Keratinocyte (primary cell): ENCODE measurements around the gene C8G. TPM values are rescaled to one million over a fixed set of nuclear protein-coding genes. Genes with fewer than 3 reads are reported as not detected.

ENCODE experiments used
- DNase-seq: peaks from one replicate; pipeline ENCODE4 v3.0.0-alpha.2; 2011; ENCODE audit warnings: low read depth, missing footprints, low spot score
- FAIRE-seq: peaks from 2 replicates; lab custom pipeline; 2011; peaks lifted over from hg19 to GRCh38; lab: Jason Lieb, UNC
- H2AFZ ChIP-seq: 2 replicates; pipeline ENCODE4 v1.6.0; 2012; ENCODE audit warnings: low read length, control low read depth, inconsistent platforms; ENCODE audit not compliant: control insufficient read depth
- H3K27ac ChIP-seq: 2 replicates; pipeline ENCODE4 v1.5.1; 2011; ENCODE audit warnings: low read length; ENCODE audit not compliant: control insufficient read depth, insufficient read depth
- H3K27me3 ChIP-seq: 3 replicates; pipeline ENCODE4 v1.6.0; 2011; ENCODE audit warnings: low read length; ENCODE audit not compliant: control insufficient read depth, insufficient read depth; ENCODE audit errors: extremely low read depth
- H3K36me3 ChIP-seq, 2 experiments: 2 replicates in 1 of 2; 3 replicates in 1 of 2; pipeline ENCODE4 v1.5.1; 2011; ENCODE audit warnings: low read length in 2 of 2, mild to moderate bottlenecking in 1 of 2; ENCODE audit not compliant: control insufficient read depth in 2 of 2, insufficient read depth in 2 of 2; ENCODE audit errors: extremely low read depth in 1 of 2
- H3K4me1 ChIP-seq: 3 replicates; pipeline ENCODE4 v1.5.1; 2011; ENCODE audit warnings: low read length; ENCODE audit not compliant: control insufficient read depth, insufficient read depth; ENCODE audit errors: extremely low read depth
- H3K4me2 ChIP-seq: 3 replicates; pipeline ENCODE4 v1.6.0; 2011; ENCODE audit warnings: low read depth, low read length; ENCODE audit not compliant: control insufficient read depth, insufficient read depth; ENCODE audit errors: extremely low read depth
- H3K4me3 ChIP-seq, 3 experiments: fragments of 200-600 bp in 1 of 3; sonication (generic) in 1 of 3; 2 replicates in 2 of 3; 3 replicates in 1 of 3; pipeline ENCODE4 v1.5.1; 2011 to 2016; ENCODE audit warnings: low read length in 3 of 3, mild to moderate bottlenecking in 3 of 3, control low read depth in 2 of 3, inconsistent platforms in 1 of 3, low read depth in 1 of 3, mixed read lengths in 1 of 3, mixed run types in 1 of 3, moderate library complexity in 1 of 3; ENCODE audit not compliant: control insufficient read depth in 2 of 3, insufficient read depth in 2 of 3; ENCODE audit errors: extremely low read depth in 1 of 3
- H3K79me2 ChIP-seq: 2 replicates; pipeline ENCODE4 v1.6.0; 2012; ENCODE audit warnings: low read length; ENCODE audit not compliant: control insufficient read depth, insufficient read depth
- H3K9ac ChIP-seq: 3 replicates; pipeline ENCODE4 v1.6.0; 2011; ENCODE audit warnings: low read length; ENCODE audit not compliant: control insufficient read depth, insufficient read depth; ENCODE audit errors: extremely low read depth
- H3K9me1 ChIP-seq: 3 replicates; pipeline ENCODE4 v1.6.0; 2011; ENCODE audit warnings: low read length; ENCODE audit not compliant: control insufficient read depth, insufficient read depth; ENCODE audit errors: extremely low read depth
- H3K9me3 ChIP-seq: 2 replicates; pipeline ENCODE4 v1.5.1; 2012; ENCODE audit warnings: low read depth, low read length; ENCODE audit not compliant: control insufficient read depth
- H4K20me1 ChIP-seq: 3 replicates; pipeline ENCODE4 v1.6.0; 2011; ENCODE audit warnings: low read length; ENCODE audit not compliant: control insufficient read depth, insufficient read depth; ENCODE audit errors: extremely low read depth
- EZH2 ChIP-seq: IDR thresholded peaks from one replicate; pipeline ENCODE4 v1.6.1; 2012; ENCODE audit warnings: inconsistent platforms, mild to moderate bottlenecking, low read length, moderate library complexity
- dilution Hi-C: fragments of 300-500 bp; cut with MboI; formaldehyde crosslinking; loops from one replicate; pipeline ENCODE4 v1.7.0; 2020; ENCODE audit warnings: low sequenced_read_pairs; ENCODE audit not compliant: extremely low pct_ligation_motif_present
- polyA minus RNA-seq, 3 experiments: library from RNA; depleted of rRNA, polyadenylated mRNA; stranded (reverse); fragments of >200 nt; gene quantifications; 1 replicate in 1 of 3; 2 replicates in 1 of 3; 3 replicates in 1 of 3; pipeline ENCODE4 v1.2.3, GENCODE V29; 2011
- polyA plus RNA-seq, 5 experiments: library from polyadenylated mRNA; depleted of rRNA in 3 of 5; stranded (reverse) in 3 of 5; stranded (forward) in 1 of 5; unstranded in 1 of 5; fragments of >200 nt; gene quantifications; 1 replicate in 1 of 5; 2 replicates in 3 of 5; 3 replicates in 1 of 5; pipeline versions ENCODE4 v1.2.1 to v1.2.3, GENCODE V29; 2011 to 2012; ENCODE audit warnings: missing spikeins in 2 of 5, low read depth in 1 of 5, low replicate concordance in 1 of 5
- TF ChIP-seq, protein P1 (sequence below), 3 experiments: IDR thresholded peaks in 1 of 3; conservative IDR thresholded peaks in 1 of 3; optimal IDR thresholded peaks in 1 of 3; 2 replicates in 2 of 3; 3 replicates in 1 of 3; pipeline versions ENCODE3 to v1.5.1; 2011; ENCODE audit warnings: low read length in 3 of 3, mild to moderate bottlenecking in 3 of 3, moderate library complexity in 2 of 3, control low read depth in 1 of 3, inconsistent platforms in 1 of 3; ENCODE audit not compliant: insufficient read depth in 2 of 3; ENCODE audit errors: extremely low read depth in 1 of 3

Gene C8G
- polyA plus RNA-seq = 0.24 to 0.72 TPM (median 0.32 TPM) in 3 replicates
- not detected for polyA plus RNA-seq (2011; ENCODE audit: low read depth)
- polyA plus RNA-seq (2011; cell fraction: cytosol; rRNA removed) = 0.42 TPM in 1 of 2 replicates, not detected in the other
- 0.74 and 1.0 TPM in 2 replicates for polyA plus RNA-seq (2011; cell fraction: nucleus; rRNA removed)
- polyA plus RNA-seq (2012; ENCODE audit: low replicate concordance) = not detected in 2 replicates
- polyA minus RNA-seq = not detected in 3 replicates
- polyA minus RNA-seq (2011; cell fraction: cytosol; rRNA and poly(A)+ RNA removed) = not detected
- not detected in 2 replicates for polyA minus RNA-seq (2011; cell fraction: nucleus; rRNA and poly(A)+ RNA removed)

- Histone ChIP-seq H3K36me3 (peaks cover 15 to 24% of the 10 kb centered on the region in 2 experiments), H3K27ac (peak within 1 kb of the TSS; percentile 67), H3K4me1 (peaks cover 14% of the 10 kb centered on the region), H3K4me3 (peak within 1 kb of the TSS; percentile 73 to 87 (median 85)), H3K9me1 (no peaks in the 10 kb centered on the region), H3K27me3 (no peaks in the 10 kb centered on the region), H3K9me3 (no peaks in the 10 kb centered on the region), H3K9ac (peak within 1 kb of the TSS; percentile 80), H3K4me2 (peak within 1 kb of the TSS; percentile 83), H2AFZ (peak within 1 kb of the TSS; percentile 40), H3K79me2 (peaks cover 31% of the 10 kb centered on the region), H4K20me1 (no peaks in the 10 kb centered on the region)
- FAIRE-seq (peak; percentile 9), DNase-seq (peak; percentile 36)
- dilution Hi-C loops = loop anchor here (25.0 kb wide), 1 partner anchor 132 kb away; the partner anchor contains the start of gene RABL6
- TF ChIP-seq EZH2 = no peak
- TF ChIP-seq, protein P1, sequence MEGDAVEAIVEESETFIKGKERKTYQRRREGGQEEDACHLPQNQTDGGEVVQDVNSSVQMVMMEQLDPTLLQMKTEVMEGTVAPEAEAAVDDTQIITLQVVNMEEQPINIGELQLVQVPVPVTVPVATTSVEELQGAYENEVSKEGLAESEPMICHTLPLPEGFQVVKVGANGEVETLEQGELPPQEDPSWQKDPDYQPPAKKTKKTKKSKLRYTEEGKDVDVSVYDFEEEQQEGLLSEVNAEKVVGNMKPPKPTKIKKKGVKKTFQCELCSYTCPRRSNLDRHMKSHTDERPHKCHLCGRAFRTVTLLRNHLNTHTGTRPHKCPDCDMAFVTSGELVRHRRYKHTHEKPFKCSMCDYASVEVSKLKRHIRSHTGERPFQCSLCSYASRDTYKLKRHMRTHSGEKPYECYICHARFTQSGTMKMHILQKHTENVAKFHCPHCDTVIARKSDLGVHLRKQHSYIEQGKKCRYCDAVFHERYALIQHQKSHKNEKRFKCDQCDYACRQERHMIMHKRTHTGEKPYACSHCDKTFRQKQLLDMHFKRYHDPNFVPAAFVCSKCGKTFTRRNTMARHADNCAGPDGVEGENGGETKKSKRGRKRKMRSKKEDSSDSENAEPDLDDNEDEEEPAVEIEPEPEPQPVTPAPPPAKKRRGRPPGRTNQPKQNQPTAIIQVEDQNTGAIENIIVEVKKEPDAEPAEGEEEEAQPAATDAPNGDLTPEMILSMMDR (optimal IDR thresholded peaks at IDR 0.05 in 1 of 3, IDR thresholded peaks at IDR 0.05 in 1 of 3, conservative IDR thresholded peaks at IDR 0.05 in 1 of 3; ENCODE audit: extremely low read depth in 1 of 3, insufficient read depth in 2 of 3, low read length in 3 of 3) = peak in 2 of 3 experiments; percentile 81 to 97
These were observed at the start of gene C8G, which contains the start of gene FBXW5 for GRCh38 chr9:136944519-136945332. Gene C8G, plus strand, starts transcription at chr9:136945243. Its CDS starts 78 bp downstream, at chr9:136945321. Gene FBXW5, minus strand, starts transcription at chr9:136944738. Its CDS starts 655 bp downstream, at chr9:136944083.

- H3K27ac ChIP-seq = no peak overlapping the region
- no peaks in the 10 kb centered on the region for H3K9me3 ChIP-seq
- peaks cover 68% of the 10 kb centered on the region for H3K79me2 ChIP-seq
- DNase-seq = no peak
- H3K9me1 ChIP-seq = no peaks in the 10 kb centered on the region
- H3K4me1 ChIP-seq = peaks cover 26% of the 10 kb centered on the region
- dilution Hi-C loops = no loop called here
- H3K4me3 ChIP-seq = no peak overlapping the region
- no peak for FAIRE-seq
- H3K27me3 ChIP-seq = no peaks in the 10 kb centered on the region
- H4K20me1 ChIP-seq = no peaks in the 10 kb centered on the region
- no peak overlapping the region for H3K9ac ChIP-seq
- H3K36me3 ChIP-seq = peaks cover 16 to 20% of the 10 kb centered on the region in 2 experiments
- TF ChIP-seq EZH2 = no peak
- TF ChIP-seq, protein P1 (optimal IDR thresholded peaks at IDR 0.05 in 1 of 3, IDR thresholded peaks at IDR 0.05 in 1 of 3, conservative IDR thresholded peaks at IDR 0.05 in 1 of 3; ENCODE audit: extremely low read depth in 1 of 3, insufficient read depth in 2 of 3, low read length in 3 of 3) = no peak
- no peak overlapping the region for H2AFZ ChIP-seq
- H3K4me2 ChIP-seq = no peak overlapping the region
These were observed 49.0 kb upstream of the C8G start for GRCh38 chr9:136896027-136896426.
